SU-DHL-6 (cell line): Measurements from ENCODE around the gene ARMC3.

ENCODE experiments used
- H2AFZ ChIP-seq: fragments of 200-600 bp; sonication (generic); 2 replicates; pipeline ENCODE4 v1.6.1; 2014; ENCODE audit warnings: low read depth, mild to moderate bottlenecking, moderate library complexity, mixed read lengths, antibody characterized with exemption, low read length; ENCODE audit not compliant: severe bottlenecking
- H3F3A ChIP-seq: fragments of 200-600 bp; shearing (Covaris generic); 2 replicates; pipeline ENCODE4 v1.6.0; 2016; ENCODE audit warnings: antibody characterized with exemption, mild to moderate bottlenecking; ENCODE audit not compliant: insufficient read depth
- H3K27ac ChIP-seq: fragments of 200-600 bp; sonication (generic); 2 replicates; pipeline ENCODE4 v1.5.1; 2016; ENCODE audit warnings: low read depth, mild to moderate bottlenecking, low read length, moderate library complexity, mixed read lengths
- H3K27me3 ChIP-seq: fragments of 200-600 bp; sonication (generic), shearing (Covaris generic); 2 replicates; pipeline ENCODE4 v1.6.0; 2014; ENCODE audit warnings: mild to moderate bottlenecking, low read length
- H3K36me3 ChIP-seq: fragments of 200-600 bp; sonication (generic); 2 replicates; pipeline ENCODE4 v1.6.1; 2014; ENCODE audit warnings: mild to moderate bottlenecking, low read length, mixed read lengths
- H3K4me2 ChIP-seq: fragments of 300-600, 200-600 bp; shearing (Covaris generic), sonication (generic); 2 replicates; pipeline ENCODE4 v1.6.0; 2014; ENCODE audit warnings: low read length, low read depth, mild to moderate bottlenecking; ENCODE audit not compliant: poor library complexity, severe bottlenecking
- H3K4me3 ChIP-seq: fragments of 200-600 bp; sonication (generic); 2 replicates; pipeline ENCODE4 v1.5.1; 2014; ENCODE audit warnings: antibody characterized with exemption, low read length, mild to moderate bottlenecking, mixed read lengths; ENCODE audit not compliant: insufficient read depth, poor library complexity, severe bottlenecking
- H3K79me2 ChIP-seq: fragments of 200-600 bp; sonication (generic); 2 replicates; pipeline ENCODE4 v1.6.1; 2014; ENCODE audit warnings: mild to moderate bottlenecking, low read length, moderate library complexity; ENCODE audit not compliant: insufficient read depth
- H3K9ac ChIP-seq: fragments of 200-600 bp; sonication (generic); 2 replicates; pipeline ENCODE4 v1.7.0; 2014; ENCODE audit warnings: mild to moderate bottlenecking, low read length
- H3K9me2 ChIP-seq: fragments of 200-600 bp; sonication (generic); replicated peaks from 2 replicates; pipeline ENCODE4 v1.6.1; 2014; ENCODE audit warnings: low read length; ENCODE audit not compliant: insufficient read depth
- H3K9me3 ChIP-seq: fragments of 200-600 bp; sonication (generic); 2 replicates; pipeline ENCODE4 v1.6.1; 2014; ENCODE audit warnings: low read length, mixed read lengths; ENCODE audit not compliant: insufficient read depth
- H4K20me1 ChIP-seq: fragments of 200-600 bp; sonication (generic); 2 replicates; pipeline ENCODE4 v1.6.1; 2014; ENCODE audit warnings: low read depth, mild to moderate bottlenecking, antibody characterized with exemption, low read length, moderate library complexity, mixed read lengths
- EZH2phosphoT487 ChIP-seq: fragments of 200-600 bp; sonication (generic), shearing (Covaris generic); conservative IDR thresholded peaks from 2 replicates; pipeline ENCODE4 v1.6.1; 2018; ENCODE audit warnings: mild to moderate bottlenecking, antibody characterized with exemption, low read length, moderate library complexity, mixed read lengths
- TF ChIP-seq, protein P1 (sequence below): fragments of 200-600 bp; sonication (generic); IDR thresholded peaks from one replicate; pipeline ENCODE4 v1.5.1; 2017; ENCODE audit warnings: antibody characterized with exemption, mild to moderate bottlenecking, low read length, moderate library complexity; ENCODE audit not compliant: insufficient read depth, poor library complexity, severe bottlenecking

Gene ARMC3

GRCh38 chr10:22942437-22942836 lies 14.6 kb downstream of the ARMC3 start:
- H3F3A ChIP-seq, result no peaks in the 10 kb centered on the region
- H3K79me2 ChIP-seq, result no peaks in the 10 kb centered on the region
- no peak overlapping the region for H3K27ac ChIP-seq
- no peaks in the 10 kb centered on the region for H3K9me2 ChIP-seq
- H3K36me3 ChIP-seq, result no peaks in the 10 kb centered on the region
- H3K4me2 ChIP-seq, result no peak overlapping the region
- no peak overlapping the region for H3K4me3 ChIP-seq
- no peaks in the 10 kb centered on the region for H3K27me3 ChIP-seq
- H4K20me1 ChIP-seq, result no peaks in the 10 kb centered on the region
- H2AFZ ChIP-seq, result no peak overlapping the region
- TF ChIP-seq, protein P1, sequence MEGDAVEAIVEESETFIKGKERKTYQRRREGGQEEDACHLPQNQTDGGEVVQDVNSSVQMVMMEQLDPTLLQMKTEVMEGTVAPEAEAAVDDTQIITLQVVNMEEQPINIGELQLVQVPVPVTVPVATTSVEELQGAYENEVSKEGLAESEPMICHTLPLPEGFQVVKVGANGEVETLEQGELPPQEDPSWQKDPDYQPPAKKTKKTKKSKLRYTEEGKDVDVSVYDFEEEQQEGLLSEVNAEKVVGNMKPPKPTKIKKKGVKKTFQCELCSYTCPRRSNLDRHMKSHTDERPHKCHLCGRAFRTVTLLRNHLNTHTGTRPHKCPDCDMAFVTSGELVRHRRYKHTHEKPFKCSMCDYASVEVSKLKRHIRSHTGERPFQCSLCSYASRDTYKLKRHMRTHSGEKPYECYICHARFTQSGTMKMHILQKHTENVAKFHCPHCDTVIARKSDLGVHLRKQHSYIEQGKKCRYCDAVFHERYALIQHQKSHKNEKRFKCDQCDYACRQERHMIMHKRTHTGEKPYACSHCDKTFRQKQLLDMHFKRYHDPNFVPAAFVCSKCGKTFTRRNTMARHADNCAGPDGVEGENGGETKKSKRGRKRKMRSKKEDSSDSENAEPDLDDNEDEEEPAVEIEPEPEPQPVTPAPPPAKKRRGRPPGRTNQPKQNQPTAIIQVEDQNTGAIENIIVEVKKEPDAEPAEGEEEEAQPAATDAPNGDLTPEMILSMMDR, result no peak
- no peak for TF ChIP-seq EZH2phosphoT487
- H3K9me3 ChIP-seq, result no peaks in the 10 kb centered on the region
- no peak overlapping the region for H3K9ac ChIP-seq

DNA sequence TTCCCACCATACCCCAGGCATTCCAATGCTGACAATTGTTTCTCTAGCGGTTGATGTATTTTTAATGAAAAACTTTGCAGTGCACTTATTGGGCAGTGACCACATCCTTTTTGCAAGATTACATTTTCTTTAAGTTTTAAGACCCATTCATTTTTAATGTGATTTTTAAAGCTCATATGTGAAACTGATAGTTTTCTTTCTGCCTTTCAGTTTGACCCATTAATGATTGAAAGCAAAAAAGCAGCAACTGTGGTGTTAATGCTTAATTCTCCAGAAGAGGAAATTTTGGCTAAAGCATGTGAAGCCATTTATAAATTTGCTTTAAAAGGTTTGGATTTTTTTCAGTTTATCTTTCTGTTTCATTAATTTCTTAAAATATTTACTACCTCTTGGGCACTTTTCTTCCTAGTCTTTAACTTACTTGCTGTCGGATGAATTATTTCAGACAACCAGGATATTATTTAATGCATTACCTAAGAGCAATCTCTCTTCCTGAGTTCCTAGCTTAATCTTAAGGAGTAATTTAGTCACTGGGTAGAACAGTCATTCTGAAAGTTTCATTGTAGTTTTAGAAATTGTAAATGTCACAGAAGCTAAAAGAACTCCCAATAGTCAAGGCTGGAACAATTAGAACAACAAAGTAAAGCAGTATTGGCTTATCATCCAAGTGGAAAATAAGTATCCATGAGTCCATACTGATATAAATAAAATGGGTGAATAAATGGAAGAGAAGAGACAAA lies 18.3 kb downstream of the ARMC3 start:
- no peaks in the 10 kb centered on the region for H3K9me3 ChIP-seq
- H3K4me2 ChIP-seq, result no peak overlapping the region
- H3K4me3 ChIP-seq, result no peak overlapping the region
- no peaks in the 10 kb centered on the region for H3K27me3 ChIP-seq
- H3K36me3 ChIP-seq, result no peaks in the 10 kb centered on the region
- no peaks in the 10 kb centered on the region for H3K9me2 ChIP-seq
- no peaks in the 10 kb centered on the region for H3K79me2 ChIP-seq
- no peak overlapping the region for H3K27ac ChIP-seq
- no peak overlapping the region for H3K9ac ChIP-seq
- no peak overlapping the region for H2AFZ ChIP-seq
- TF ChIP-seq, protein P1, result no peak
- no peak for TF ChIP-seq EZH2phosphoT487
- no peaks in the 10 kb centered on the region for H3F3A ChIP-seq
- H4K20me1 ChIP-seq, result no peaks in the 10 kb centered on the region

GRCh38 chr10:22954970-22955369 lies 27.1 kb downstream of the ARMC3 start:
- H3F3A ChIP-seq, result no peaks in the 10 kb centered on the region
- H3K36me3 ChIP-seq, result no peaks in the 10 kb centered on the region
- TF ChIP-seq, protein P1, result no peak
- no peak for TF ChIP-seq EZH2phosphoT487
- no peaks in the 10 kb centered on the region for H3K9me3 ChIP-seq
- no peak overlapping the region for H3K27ac ChIP-seq
- H2AFZ ChIP-seq, result no peak overlapping the region
- H3K4me3 ChIP-seq, result no peak overlapping the region
- no peak overlapping the region for H3K4me2 ChIP-seq
- no peak overlapping the region for H3K9ac ChIP-seq
- no peaks in the 10 kb centered on the region for H4K20me1 ChIP-seq
- no peaks in the 10 kb centered on the region for H3K9me2 ChIP-seq
- no peaks in the 10 kb centered on the region for H3K27me3 ChIP-seq
- H3K79me2 ChIP-seq, result no peaks in the 10 kb centered on the region
